Psoas muscle (tissue), 8 donors: ENCODE data around the gene IGDCC3. TPM values are rescaled to one million over a fixed set of nuclear protein-coding genes. Genes with fewer than 3 reads are reported as not detected.

ENCODE experiments used
- ATAC-seq, 4 donors: fragments of 200-7000 bp; cut with Tn5 transposase; one replicate each; pipeline ENCODE4 v1.9.1; 2020; ENCODE audit warnings: moderate library complexity in 3 of 4, mild to moderate bottlenecking in 2 of 4
- DNase-seq, 2 donors: peaks; one replicate each; pipeline ENCODE4 v3.0.0-alpha.2; 2020
- H3K27ac ChIP-seq: fragments of 200-600 bp; one replicate; pipeline ENCODE4 v1.8.0; 2022
- H3K27me3 ChIP-seq, 3 donors: fragments of 200-600 bp in 1 of 3; one replicate each; pipeline versions ENCODE4 v1.6.1 to v1.8.0; 2013 to 2022; ENCODE audit warnings: low read length in 2 of 3, mild to moderate bottlenecking in 2 of 3, moderate library complexity in 1 of 3; ENCODE audit not compliant: insufficient read depth in 3 of 3
- H3K36me3 ChIP-seq, 2 donors: fragments of 200-600 bp in 1 of 2; one replicate each; pipeline versions ENCODE4 v1.6.1 to v1.8.0; 2013 to 2022; ENCODE audit warnings: low read depth in 1 of 2, mild to moderate bottlenecking in 1 of 2, moderate library complexity in 1 of 2; ENCODE audit not compliant: insufficient read depth in 1 of 2
- H3K4me1 ChIP-seq: fragments of 200-600 bp; one replicate; pipeline ENCODE4 v1.8.0; 2022
- H3K4me3 ChIP-seq: fragments of 200-600 bp; one replicate; pipeline ENCODE4 v1.8.0; 2022; ENCODE audit warnings: mild to moderate bottlenecking
- H3K9me3 ChIP-seq: fragments of 200-600 bp; one replicate; pipeline ENCODE4 v1.8.0; 2022
- WGBS, 3 donors: extraction: QIAGEN DNeasy Blood & Tissue Kit; methylation state at CpG; one replicate each; pipeline versions ENCODE4 v1.1.6 to v1.1.7; 2013; 5-methylcytosine and 5-hydroxymethylcytosine counted together
- intact Hi-C, 2 donors: fragments of 100-400 bp; cut with DNase I; formaldehyde crosslinking; loops; one replicate each; pipeline versions ENCODE4 v1.11.0 to v1.14.2; 2022
- polyA plus RNA-seq, 3 donors: library from polyadenylated mRNA; stranded (reverse); fragments of 200-250 nt; gene quantifications; one replicate each; pipeline ENCODE4 v1.2.3, GENCODE V29; 2013
- total RNA-seq, 4 donors: library from RNA; stranded (reverse); fragmentation: NEBNext Ultra II Directional in 2 of 4; extraction: Animal tissue kit (Norgen Biotek cat#: 25700) in 2 of 4; gene quantifications; one replicate each; pipeline versions ENCODE4 v1.2.1 to v1.2.4, GENCODE V29; 2021 to 2023
- TF ChIP-seq, protein P1 (sequence below): fragments of 200-600 bp; IDR thresholded peaks from one replicate; pipeline ENCODE4 v1.8.0; 2022; ENCODE audit warnings: antibody characterized with exemption
- donor health status: healthy with polysubstance abuse.
- donor health status: DM: no; HTN: no; CAD: no; lungs with moderate emphysema.
- donor health status: Bipolar disorder and iron deficiency.
- donor health status: healthy.
- donor health status: DM: yes; HTN: yes; CAD: no.
- donor health status: DM: no; HTN: no; CAD: no.
- donor health status: DM: no; HTN: no; CAD: no.
- donor health status: DM: yes; HTN: yes; CAD: no.

Gene IGDCC3
- total and polyA plus RNA-seq, 7 donors: not detected

- TF ChIP-seq, protein P1, sequence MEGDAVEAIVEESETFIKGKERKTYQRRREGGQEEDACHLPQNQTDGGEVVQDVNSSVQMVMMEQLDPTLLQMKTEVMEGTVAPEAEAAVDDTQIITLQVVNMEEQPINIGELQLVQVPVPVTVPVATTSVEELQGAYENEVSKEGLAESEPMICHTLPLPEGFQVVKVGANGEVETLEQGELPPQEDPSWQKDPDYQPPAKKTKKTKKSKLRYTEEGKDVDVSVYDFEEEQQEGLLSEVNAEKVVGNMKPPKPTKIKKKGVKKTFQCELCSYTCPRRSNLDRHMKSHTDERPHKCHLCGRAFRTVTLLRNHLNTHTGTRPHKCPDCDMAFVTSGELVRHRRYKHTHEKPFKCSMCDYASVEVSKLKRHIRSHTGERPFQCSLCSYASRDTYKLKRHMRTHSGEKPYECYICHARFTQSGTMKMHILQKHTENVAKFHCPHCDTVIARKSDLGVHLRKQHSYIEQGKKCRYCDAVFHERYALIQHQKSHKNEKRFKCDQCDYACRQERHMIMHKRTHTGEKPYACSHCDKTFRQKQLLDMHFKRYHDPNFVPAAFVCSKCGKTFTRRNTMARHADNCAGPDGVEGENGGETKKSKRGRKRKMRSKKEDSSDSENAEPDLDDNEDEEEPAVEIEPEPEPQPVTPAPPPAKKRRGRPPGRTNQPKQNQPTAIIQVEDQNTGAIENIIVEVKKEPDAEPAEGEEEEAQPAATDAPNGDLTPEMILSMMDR: no peak
- WGBS, 3 donors: 64 to 67% (median 65%) methylated on average over 10 of the region's 10 CpGs
Observed at GRCh38 chr15:65285291-65286068, 92.3 kb downstream of the IGDCC3 start.

GRCh38 chr15:65278480-65278879 is 99.3 kb downstream of the IGDCC3 start:
- 78 to 83% (median 78%) methylated on average over 1 of the region's 1 CpG for WGBS, 3 donors

More at GRCh38 chr15:65285291-65286068, 92.3 kb downstream of the IGDCC3 start:
- H3K4me3 ChIP-seq: peak overlapping the region; percentile 71
- ATAC-seq (peak in 1 of 4 donors; percentile 18), DNase-seq (no peak)
- H3K4me1 ChIP-seq: peaks cover 20% of the 10 kb centered on the region
- H3K9me3 ChIP-seq: no peaks in the 10 kb centered on the region
- no peaks in the 10 kb centered on the region for H3K27me3 ChIP-seq
- peak overlapping the region; percentile 95 for H3K27ac ChIP-seq
- H3K36me3 ChIP-seq: no peaks in the 10 kb centered on the region
- intact Hi-C loops: no loop called here

More at GRCh38 chr15:65278480-65278879, 99.3 kb downstream of the IGDCC3 start:
- peaks cover 0 to 19% of the 10 kb centered on the region in 2 donors for H3K36me3 ChIP-seq
- H3K4me1 ChIP-seq: peaks cover 14% of the 10 kb centered on the region
- no peak for DNase-seq
- H3K27me3 ChIP-seq: no peaks in the 10 kb centered on the region
- TF ChIP-seq, protein P1: no peak
- ATAC-seq: no peak
- intact Hi-C loops: no loop called here
- H3K4me3 ChIP-seq: no peak overlapping the region
- H3K27ac ChIP-seq: no peak overlapping the region
- no peaks in the 10 kb centered on the region for H3K9me3 ChIP-seq

Other genes starting within 250 kb of the IGDCC3 start
- 10 to 100 TPM; 12.3 to 22.4 (median 15.7) TPM for gene PDCD7, start 244.2 kb downstream of the IGDCC3 start, total RNA-seq
- 10 to 100 TPM in 1 of 3 donors, 1 to 10 TPM in 2; 6.8 to 14.5 (median 9.9) TPM for gene PDCD7, start 244.2 kb downstream of the IGDCC3 start, polyA plus RNA-seq
- gene CLPX, start 192.7 kb downstream of the IGDCC3 start, total RNA-seq: 10 to 100 TPM; 53.7 to 87.2 (median 73.8) TPM
- gene CLPX, start 192.7 kb downstream of the IGDCC3 start, polyA plus RNA-seq: 10 to 100 TPM; 24.4 to 45.9 (median 25.5) TPM
- gene CILP, start 166.5 kb downstream of the IGDCC3 start, total RNA-seq: 10 to 100 TPM in 2 of 4 donors, 1 to 10 TPM in 2; 5.6 to 31.7 (median 12.7) TPM
- 10 to 100 TPM in 1 of 3 donors, 1 to 10 TPM in 2; 3.9 to 13.0 (median 5.3) TPM for gene CILP, start 166.5 kb downstream of the IGDCC3 start, polyA plus RNA-seq
- gene PARP16, start 91.1 kb downstream of the IGDCC3 start, total RNA-seq: 1 to 10 TPM; 3.2 to 6.3 (median 4.5) TPM
- 1 to 10 TPM; 2.8 to 4.3 (median 3.3) TPM for gene PARP16, start 91.1 kb downstream of the IGDCC3 start, polyA plus RNA-seq
- not detected for gene RNU5A-1, start 82.0 kb downstream of the IGDCC3 start, total RNA-seq
- not detected for gene RNU5A-1, start 82.0 kb downstream of the IGDCC3 start, polyA plus RNA-seq
- 10 to 100 TPM in 3 of 4 donors, not detected in 1; 12.8 to 34.0 (median 13.9) TPM for gene RNU5B-1, start 73.3 kb downstream of the IGDCC3 start, total RNA-seq
- not detected for gene RNU5B-1, start 73.3 kb downstream of the IGDCC3 start, polyA plus RNA-seq
- gene IGDCC4, start 44.9 kb upstream of the IGDCC3 start, total RNA-seq: 10 to 100 TPM in 2 of 4 donors, 1 to 10 TPM in 2; 4.8 to 34.1 (median 10.4) TPM
- 1 to 10 TPM; 2.7 to 4.6 (median 3.8) TPM for gene IGDCC4, start 44.9 kb upstream of the IGDCC3 start, polyA plus RNA-seq
- gene DPP8, start 139.7 kb upstream of the IGDCC3 start, total RNA-seq: 10 to 100 TPM; 29.7 to 39.6 (median 34.3) TPM
- 10 to 100 TPM in 1 of 3 donors, 1 to 10 TPM in 2; 9.1 to 38.0 (median 9.6) TPM for gene DPP8, start 139.7 kb upstream of the IGDCC3 start, polyA plus RNA-seq
- 1 to 10 TPM; 5.0 to 8.7 (median 6.1) TPM for gene HACD3, start 152.5 kb upstream of the IGDCC3 start, total RNA-seq
- gene HACD3, start 152.5 kb upstream of the IGDCC3 start, polyA plus RNA-seq: 1 to 10 TPM; 3.7 to 8.8 (median 8.8) TPM
- gene INTS14, start 233.1 kb upstream of the IGDCC3 start, total RNA-seq: 10 to 100 TPM in 3 of 4 donors, 1 to 10 TPM in 1; 10.0 to 17.0 (median 13.9) TPM
- gene INTS14, start 233.1 kb upstream of the IGDCC3 start, polyA plus RNA-seq: 10 to 100 TPM in 2 of 3 donors, 1 to 10 TPM in 1; 8.7 to 20.2 (median 16.1) TPM
- gene SLC24A1, start 243.9 kb upstream of the IGDCC3 start, total RNA-seq: 1 to 10 TPM in 3 of 4 donors, under 1 TPM in 1; 0.55 to 2.2 (median 1.3) TPM
- under 1 TPM; 0.20 to 0.74 (median 0.73) TPM for gene SLC24A1, start 243.9 kb upstream of the IGDCC3 start, polyA plus RNA-seq